GM12873 (cell line): Measurements from ENCODE around the gene MAS1L.

Source experiments
- TF ChIP-seq, protein P1 (sequence below): IDR thresholded peaks from 2 replicates; pipeline ENCODE4 v1.5.1; 2012; ENCODE audit warnings: low read depth, mild to moderate bottlenecking, moderate library complexity, low read length, control low read depth; ENCODE audit not compliant: insufficient read depth; ENCODE audit errors: missing control alignments

The MAS1L gene

DNA sequence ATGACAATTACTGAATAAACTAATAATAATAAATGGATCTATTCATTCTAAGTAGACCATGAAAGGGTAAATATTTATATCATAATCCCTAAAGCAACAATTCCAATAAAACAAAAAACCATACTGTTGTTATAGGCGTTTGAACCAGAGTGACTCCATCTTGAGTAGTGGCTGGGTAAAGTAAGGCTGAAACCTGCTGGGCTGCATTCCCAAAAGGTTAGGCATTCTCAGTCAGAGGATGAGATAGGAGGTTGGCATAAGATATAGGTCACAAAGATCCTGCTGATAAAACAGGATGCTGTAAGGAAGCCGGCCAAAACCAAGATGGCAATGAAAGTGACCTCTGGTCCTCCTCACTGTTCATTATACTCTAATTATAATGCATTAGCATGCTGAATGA, 22.5 kb downstream of the MAS1L start:
- TF ChIP-seq, protein P1, sequence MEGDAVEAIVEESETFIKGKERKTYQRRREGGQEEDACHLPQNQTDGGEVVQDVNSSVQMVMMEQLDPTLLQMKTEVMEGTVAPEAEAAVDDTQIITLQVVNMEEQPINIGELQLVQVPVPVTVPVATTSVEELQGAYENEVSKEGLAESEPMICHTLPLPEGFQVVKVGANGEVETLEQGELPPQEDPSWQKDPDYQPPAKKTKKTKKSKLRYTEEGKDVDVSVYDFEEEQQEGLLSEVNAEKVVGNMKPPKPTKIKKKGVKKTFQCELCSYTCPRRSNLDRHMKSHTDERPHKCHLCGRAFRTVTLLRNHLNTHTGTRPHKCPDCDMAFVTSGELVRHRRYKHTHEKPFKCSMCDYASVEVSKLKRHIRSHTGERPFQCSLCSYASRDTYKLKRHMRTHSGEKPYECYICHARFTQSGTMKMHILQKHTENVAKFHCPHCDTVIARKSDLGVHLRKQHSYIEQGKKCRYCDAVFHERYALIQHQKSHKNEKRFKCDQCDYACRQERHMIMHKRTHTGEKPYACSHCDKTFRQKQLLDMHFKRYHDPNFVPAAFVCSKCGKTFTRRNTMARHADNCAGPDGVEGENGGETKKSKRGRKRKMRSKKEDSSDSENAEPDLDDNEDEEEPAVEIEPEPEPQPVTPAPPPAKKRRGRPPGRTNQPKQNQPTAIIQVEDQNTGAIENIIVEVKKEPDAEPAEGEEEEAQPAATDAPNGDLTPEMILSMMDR = no peak

DNA sequence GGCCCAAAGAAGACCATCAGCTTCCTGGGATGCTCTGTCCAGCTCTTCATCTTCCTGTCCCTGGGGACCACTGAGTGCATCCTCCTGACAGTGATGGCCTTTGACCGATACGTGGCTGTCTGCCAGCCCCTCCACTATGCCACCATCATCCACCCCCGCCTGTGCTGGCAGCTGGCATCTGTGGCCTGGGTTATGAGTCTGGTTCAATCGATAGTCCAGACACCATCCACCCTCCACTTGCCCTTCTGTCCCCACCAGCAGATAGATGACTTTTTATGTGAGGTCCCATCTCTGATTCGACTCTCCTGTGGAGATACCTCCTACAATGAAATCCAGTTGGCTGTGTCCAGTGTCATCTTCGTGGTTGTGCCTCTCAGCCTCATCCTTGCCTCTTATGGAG, 25.7 kb downstream of the MAS1L start:
- TF ChIP-seq, protein P1 = no peak

DNA sequence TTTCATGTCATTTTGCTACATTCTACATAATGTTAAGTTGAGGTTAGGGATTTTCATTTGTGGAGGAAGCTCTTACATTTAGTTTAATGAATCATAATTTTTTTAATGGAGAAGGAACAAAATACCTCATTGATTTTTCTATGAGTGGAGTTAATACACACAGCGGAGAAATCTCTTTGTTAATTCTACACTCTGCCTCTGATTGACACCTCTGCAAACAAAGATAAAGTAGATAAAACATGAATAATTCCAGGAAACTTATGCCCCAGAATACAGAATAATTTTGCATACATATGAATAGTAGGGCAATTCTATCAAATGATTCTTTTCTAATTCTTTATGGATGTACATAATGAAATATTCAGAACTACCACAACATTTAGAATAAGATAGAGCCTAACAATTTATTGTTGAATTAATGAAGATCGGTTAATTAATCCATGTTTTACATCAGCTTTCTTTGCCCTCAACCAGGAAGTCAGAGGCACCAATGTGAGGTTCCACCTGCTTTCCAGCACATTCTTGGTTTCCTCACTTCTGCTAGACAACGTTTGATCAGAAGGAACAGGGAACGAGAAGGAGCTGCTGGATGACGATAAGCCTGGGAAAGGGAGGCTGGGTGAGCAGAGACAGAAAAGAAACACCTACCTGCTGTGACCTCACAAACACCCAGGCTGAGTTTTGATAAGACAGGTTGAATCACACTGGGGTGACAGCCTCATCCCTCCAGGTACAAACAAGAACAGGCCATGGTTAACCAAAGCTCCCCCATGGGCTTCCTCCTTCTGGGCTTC, 26.5 kb downstream of the MAS1L start:
- TF ChIP-seq, protein P1 = no peak

DNA sequence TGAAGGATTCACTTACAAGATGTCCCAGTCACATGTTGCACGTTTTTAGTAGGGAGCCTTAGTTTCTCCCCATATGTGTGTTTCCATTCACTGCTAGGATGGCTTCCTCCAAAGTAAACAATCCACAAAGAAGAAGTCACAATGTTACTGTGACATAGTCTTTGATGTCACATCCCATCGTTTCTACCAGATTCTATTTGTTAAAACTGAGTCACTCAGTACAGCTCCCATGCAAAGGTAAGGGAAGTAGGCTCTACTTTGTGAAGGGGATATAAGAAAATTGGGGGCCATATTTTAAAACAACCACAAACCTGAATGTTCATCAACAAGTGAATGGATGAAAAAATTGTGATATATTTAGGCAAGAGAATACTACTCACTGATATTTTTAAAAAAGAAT, 30.8 kb downstream of the MAS1L start, which contains the start of the genes OR11A1 and OR2H1:
Gene OR11A1 (minus strand): TSS at position 101 of the 400 bp plus-strand sequence. CDS start 29,430 bp downstream, outside the sequence.
Gene OR2H1 (plus strand): TSS at position 185 of the 400 bp plus-strand sequence. CDS start 4,615 bp downstream, outside the sequence.
- TF ChIP-seq, protein P1 = no peak

DNA sequence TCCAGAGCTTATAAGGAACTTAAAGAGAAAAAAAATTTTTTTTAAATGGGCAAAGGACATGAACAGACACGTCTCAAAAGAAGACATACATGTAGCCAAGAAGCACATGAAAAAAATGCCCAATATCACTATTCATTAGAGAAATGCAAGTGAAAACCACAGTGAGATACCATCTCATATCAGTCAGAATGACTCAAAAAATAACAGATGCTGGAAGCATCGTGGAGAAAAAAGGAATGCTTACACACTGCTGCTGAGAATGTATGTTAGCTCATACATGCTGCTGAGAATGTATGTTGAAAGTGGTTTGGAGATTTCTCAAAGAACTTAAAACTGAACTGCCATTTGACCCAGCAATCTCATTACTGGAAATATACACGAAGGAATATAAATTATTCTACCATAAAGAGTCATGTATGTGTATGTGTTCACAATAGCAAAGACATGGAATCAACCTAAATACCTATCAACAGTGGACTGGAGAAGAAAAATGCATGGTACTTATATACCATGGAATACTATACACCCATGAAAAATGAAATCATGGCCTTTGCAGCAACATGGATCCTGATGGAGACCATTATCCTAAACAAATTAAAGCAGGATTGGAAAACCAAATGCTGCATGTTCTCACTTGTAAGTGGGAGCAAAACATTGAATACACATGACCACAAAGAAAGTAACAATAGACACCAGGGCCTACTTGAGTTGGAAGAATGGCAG, 36.1 kb downstream of the MAS1L start:
- TF ChIP-seq, protein P1 = no peak

DNA sequence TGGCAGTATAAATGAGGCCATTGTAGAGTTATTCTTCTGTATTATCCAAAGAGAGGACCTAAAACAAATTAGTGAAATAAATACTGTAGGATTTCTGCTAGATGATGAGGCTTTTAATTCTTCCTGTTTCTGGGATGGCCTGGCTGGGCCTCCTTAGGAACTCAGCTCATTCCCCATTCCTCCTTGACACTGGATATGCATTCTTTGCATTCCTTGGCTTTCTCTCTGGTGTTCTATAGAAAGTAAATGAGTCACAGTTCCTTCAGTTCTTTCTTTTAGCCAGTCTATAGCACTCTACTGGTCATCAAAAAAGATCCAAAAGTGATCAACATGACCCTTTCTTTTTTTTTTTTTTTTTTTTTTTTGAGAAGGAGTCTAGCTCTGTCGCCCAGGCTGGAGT, 40.1 kb downstream of the MAS1L start:
- TF ChIP-seq, protein P1 = no peak

DNA sequence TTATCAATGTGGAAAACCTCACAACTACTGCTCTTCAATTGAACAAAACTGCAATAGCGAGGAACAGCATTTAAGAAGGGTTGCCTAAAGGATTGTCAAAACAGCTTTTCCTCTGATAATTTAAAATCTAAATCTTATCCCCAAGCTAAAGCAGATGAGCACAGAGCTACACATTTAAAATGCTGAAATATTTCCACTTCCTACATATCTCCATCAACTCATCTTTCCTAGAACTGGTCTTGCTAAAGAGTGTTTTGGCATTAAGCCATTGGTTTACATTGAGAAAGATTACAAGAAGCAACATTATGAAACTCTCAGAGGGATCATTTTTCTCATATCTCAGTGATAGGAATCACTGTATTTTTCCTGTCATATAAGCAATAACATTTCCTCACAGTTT, 45.0 kb downstream of the MAS1L start:
- TF ChIP-seq, protein P1 = no peak
